Astrocyte (in vitro differentiated cells and primary cell): Measurements from ENCODE around the gene C1orf159.

Source experiments
- EZH2 ChIP-seq: IDR thresholded peaks from 2 replicates; pipeline ENCODE4 v1.6.1; 2012; ENCODE audit warnings: mild to moderate bottlenecking, low read length, inconsistent platforms; ENCODE audit not compliant: insufficient read depth
- TF ChIP-seq, protein P1 (sequence below): IDR thresholded peaks from 2 replicates; pipeline ENCODE4 v1.5.1; 2011; ENCODE audit warnings: low read depth, mild to moderate bottlenecking, inconsistent platforms, low read length, moderate library complexity; ENCODE audit not compliant: insufficient read depth

DNA sequence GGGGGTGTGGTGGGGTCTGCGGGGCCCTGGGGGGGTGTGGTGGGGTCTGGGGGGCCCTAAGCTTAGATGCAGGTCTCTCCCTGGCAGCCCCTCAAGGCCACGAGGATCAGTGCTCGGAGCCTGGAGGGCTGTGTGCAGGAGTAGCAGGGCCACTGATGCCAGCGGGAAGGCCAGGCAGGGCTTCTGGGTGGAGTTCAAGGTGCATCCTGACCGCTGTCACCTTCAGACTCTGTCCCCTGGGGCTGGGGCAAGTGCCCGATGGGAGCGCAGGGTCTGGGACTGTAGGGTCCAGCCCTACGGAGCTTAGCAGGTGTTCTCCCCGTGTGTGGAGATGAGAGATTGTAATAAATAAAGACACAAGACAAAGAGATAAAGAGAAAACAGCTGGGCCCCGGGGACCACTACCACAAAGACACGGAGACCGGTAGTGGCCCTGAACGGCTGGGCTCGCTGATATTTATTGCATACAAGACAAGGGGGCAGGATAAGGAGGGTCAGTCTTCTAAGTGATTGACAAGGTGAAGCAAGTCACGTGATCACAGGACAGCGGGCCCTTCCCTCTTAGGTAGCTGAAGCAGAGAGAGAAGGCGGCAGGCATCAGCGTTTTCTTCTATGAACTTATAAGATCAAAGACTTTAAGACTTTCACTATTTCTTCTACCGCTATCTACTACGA, 50.5 kb downstream of the C1orf159 start:
- TF ChIP-seq, protein P1, sequence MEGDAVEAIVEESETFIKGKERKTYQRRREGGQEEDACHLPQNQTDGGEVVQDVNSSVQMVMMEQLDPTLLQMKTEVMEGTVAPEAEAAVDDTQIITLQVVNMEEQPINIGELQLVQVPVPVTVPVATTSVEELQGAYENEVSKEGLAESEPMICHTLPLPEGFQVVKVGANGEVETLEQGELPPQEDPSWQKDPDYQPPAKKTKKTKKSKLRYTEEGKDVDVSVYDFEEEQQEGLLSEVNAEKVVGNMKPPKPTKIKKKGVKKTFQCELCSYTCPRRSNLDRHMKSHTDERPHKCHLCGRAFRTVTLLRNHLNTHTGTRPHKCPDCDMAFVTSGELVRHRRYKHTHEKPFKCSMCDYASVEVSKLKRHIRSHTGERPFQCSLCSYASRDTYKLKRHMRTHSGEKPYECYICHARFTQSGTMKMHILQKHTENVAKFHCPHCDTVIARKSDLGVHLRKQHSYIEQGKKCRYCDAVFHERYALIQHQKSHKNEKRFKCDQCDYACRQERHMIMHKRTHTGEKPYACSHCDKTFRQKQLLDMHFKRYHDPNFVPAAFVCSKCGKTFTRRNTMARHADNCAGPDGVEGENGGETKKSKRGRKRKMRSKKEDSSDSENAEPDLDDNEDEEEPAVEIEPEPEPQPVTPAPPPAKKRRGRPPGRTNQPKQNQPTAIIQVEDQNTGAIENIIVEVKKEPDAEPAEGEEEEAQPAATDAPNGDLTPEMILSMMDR: no peak
- TF ChIP-seq EZH2: no peak
